GM08714 (cell line): ENCODE results near the gene CIBAR2.
"Not testable (repeated sequence)": the region's sequence is repeated elsewhere in the genome, so short reads cannot be mapped to it uniquely, and the experiment has no call there.

ENCODE experiments used
- H3K4me3 ChIP-seq: fragments of 200-500 bp; sonication (Bioruptor generic); 2 replicates; pipeline ENCODE4 v1.5.1; 2014; ENCODE audit warnings: mild to moderate bottlenecking, low read length, inconsistent platforms
- ZNF274 ChIP-seq: IDR thresholded peaks from 2 replicates; pipeline ENCODE4 v1.6.1; 2012; ENCODE audit warnings: mild to moderate bottlenecking, low read depth, low read length

The CIBAR2 gene

GRCh38 chr16:85066346-85066885 lies 45.9 kb downstream of the CIBAR2 start:
- TF ChIP-seq ZNF274: no peak
- H3K4me3 ChIP-seq: no peak overlapping the region

- TF ChIP-seq ZNF274: no peak
- H3K4me3 ChIP-seq: no peak overlapping the region
These were observed 47.2 kb downstream of the CIBAR2 start for GRCh38 chr16:85065099-85065498.

GRCh38 chr16:85064186-85064585 lies 48.1 kb downstream of the CIBAR2 start:
- no peak overlapping the region for H3K4me3 ChIP-seq
- no peak for TF ChIP-seq ZNF274

GRCh38 chr16:85062845-85063244 lies 49.4 kb downstream of the CIBAR2 start:
- TF ChIP-seq ZNF274: no peak
- no peak overlapping the region for H3K4me3 ChIP-seq

GRCh38 chr16:85062323-85062722 lies 49.9 kb downstream of the CIBAR2 start:
- no peak overlapping the region for H3K4me3 ChIP-seq
- no peak for TF ChIP-seq ZNF274

GRCh38 chr16:85061566-85061965 lies 50.7 kb downstream of the CIBAR2 start:
- H3K4me3 ChIP-seq: no peak overlapping the region
- TF ChIP-seq ZNF274: no peak

- no peak for TF ChIP-seq ZNF274
- no peak overlapping the region for H3K4me3 ChIP-seq
These were observed 53.4 kb downstream of the CIBAR2 start for GRCh38 chr16:85058909-85059308.

GRCh38 chr16:85057948-85058347 lies 54.3 kb downstream of the CIBAR2 start:
- TF ChIP-seq ZNF274: no peak

GRCh38 chr16:85057212-85057889 lies 54.9 kb downstream of the CIBAR2 start:
- H3K4me3 ChIP-seq: no peak overlapping the region
- TF ChIP-seq ZNF274: no peak

More at GRCh38 chr16:85057948-85058347, 54.3 kb downstream of the CIBAR2 start:
- no peak overlapping the region for H3K4me3 ChIP-seq

GRCh38 chr16:85056211-85056748 lies 56.0 kb downstream of the CIBAR2 start:
- H3K4me3 ChIP-seq: no peak overlapping the region; the same call in 1 of the 2 replicates
- no peak for TF ChIP-seq ZNF274

GRCh38 chr16:85055493-85056210 lies 56.6 kb downstream of the CIBAR2 start:
- peak overlapping the region; percentile 5; the same call in 1 of the 2 replicates for H3K4me3 ChIP-seq
- TF ChIP-seq ZNF274: no peak

GRCh38 chr16:85054948-85055492 lies 57.3 kb downstream of the CIBAR2 start:
- no peak for TF ChIP-seq ZNF274
- peak overlapping the region; percentile 17; the same call in 1 of the 2 replicates for H3K4me3 ChIP-seq

GRCh38 chr16:85054321-85054720 lies 58.0 kb downstream of the CIBAR2 start:
- H3K4me3 ChIP-seq: not testable (repeated sequence)

GRCh38 chr16:85052536-85052935 lies 59.7 kb downstream of the CIBAR2 start:
- no peak overlapping the region for H3K4me3 ChIP-seq
- TF ChIP-seq ZNF274: no peak
